CD4-positive, alpha-beta memory T cell (primary cell): Measurements from ENCODE around the gene C1orf21. TPM values are rescaled to one million over a fixed set of nuclear protein-coding genes. Genes with fewer than 3 reads are reported as not detected.

Experiments
- CTCF ChIA-PET: fragments of 350-600 bp; sonication (Branson Sonifier 250); formaldehyde crosslinking; loops from one replicate; lab custom pipeline; 2021; ENCODE audit warnings: inconsistent platforms; ENCODE audit not compliant: partially characterized antibody; lab: Charles Lee
- POLR2A ChIA-PET: fragments of 350-600 bp; sonication (Branson Sonifier 250); formaldehyde crosslinking; loops from one replicate; lab custom pipeline; 2021; ENCODE audit not compliant: partially characterized antibody; lab: Charles Lee
- DNase-seq, 5 donors: peaks; one replicate each; pipeline versions ENCODE4 v3.0.0 to v3.0.0-alpha.2; 2020 to 2022; ENCODE audit warnings: mixed read lengths in 1 of 5
- H3K27ac ChIP-seq: one replicate; pipeline ENCODE4 v1.7.0; 2013; ENCODE audit warnings: low read depth, low read length
- H3K27me3 ChIP-seq: 2 replicates; pipeline ENCODE4 v1.7.0; 2013; ENCODE audit warnings: mild to moderate bottlenecking, low read length, moderate library complexity; ENCODE audit not compliant: insufficient read depth
- H3K36me3 ChIP-seq: 2 replicates; pipeline ENCODE4 v1.7.0; 2013; ENCODE audit warnings: mild to moderate bottlenecking, low read length, moderate library complexity; ENCODE audit not compliant: insufficient read depth
- H3K4me1 ChIP-seq: 2 replicates; pipeline ENCODE4 v1.7.0; 2013; ENCODE audit warnings: mild to moderate bottlenecking, low read length, moderate library complexity; ENCODE audit not compliant: insufficient read depth
- H3K4me3 ChIP-seq, 2 donors: one replicate each; pipeline ENCODE4 v1.7.0; 2013; ENCODE audit warnings: low read length in 2 of 2, mild to moderate bottlenecking in 1 of 2
- H3K9me3 ChIP-seq, 2 donors: one replicate each; pipeline ENCODE4 v1.7.0; 2013; ENCODE audit warnings: low read length in 2 of 2, control low read depth in 1 of 2; ENCODE audit not compliant: control insufficient read depth in 1 of 2
- H3K27ac Mint-ChIP-seq, 7 donors: one replicate each; pipeline ENCODE4 v1.8.0; 2020 to 2021; ENCODE audit warnings: mixed read lengths in 7 of 7, mild to moderate bottlenecking in 6 of 7, inconsistent platforms in 3 of 7, moderate library complexity in 3 of 7
- H3K27me3 Mint-ChIP-seq, 2 donors: one replicate each; pipeline ENCODE4 v1.8.0; 2020 to 2021; ENCODE audit warnings: mixed read lengths in 2 of 2
- H3K36me3 Mint-ChIP-seq, 2 donors: one replicate each; pipeline ENCODE4 v1.8.0; 2020 to 2021; ENCODE audit warnings: mixed read lengths in 2 of 2, inconsistent platforms in 1 of 2, mild to moderate bottlenecking in 1 of 2
- H3K4me1 Mint-ChIP-seq, 4 donors: one replicate each; pipeline ENCODE4 v1.8.0; 2020 to 2021; ENCODE audit warnings: mixed read lengths in 4 of 4, mild to moderate bottlenecking in 1 of 4
- H3K4me3 Mint-ChIP-seq, 8 donors: one replicate each; pipeline ENCODE4 v1.8.0; 2020 to 2021; ENCODE audit warnings: mixed read lengths in 8 of 8, mild to moderate bottlenecking in 7 of 8, moderate library complexity in 6 of 8, inconsistent platforms in 3 of 8
- H3K9me3 Mint-ChIP-seq, 8 donors: one replicate each; pipeline ENCODE4 v1.8.0; 2020 to 2021; ENCODE audit warnings: mixed read lengths in 8 of 8, mild to moderate bottlenecking in 5 of 8, inconsistent platforms in 3 of 8, moderate library complexity in 1 of 8
- intact Hi-C: fragments of 100-400 bp; cut with micrococcal nuclease; formaldehyde crosslinking; loops from one replicate; pipeline ENCODE4 v1.15.1; 2023
- polyA plus RNA-seq, 2 donors: library from polyadenylated mRNA; unstranded; fragments of 300-500 nt; fragmentation: Illumina TruSeq; gene quantifications; one replicate each; pipeline ENCODE4 v1.2.3, GENCODE V29; 2021
- total RNA-seq, 2 experiments: library from RNA; stranded (reverse); gene quantifications; one replicate each; pipeline ENCODE4 v1.2.3, GENCODE V29; 2021

C1orf21 gene
- total and polyA plus RNA-seq, 4 experiments from 2014 or later: 0.20 to 0.80 (median 0.55) TPM

- no peak for DNase-seq
- Histone ChIP-seq H3K27ac (no peak overlapping the region), H3K4me3 (no peak overlapping the region), H3K4me1 (no peaks in the 10 kb centered on the region), H3K27me3 (no peaks in the 10 kb centered on the region), H3K36me3 (no peaks in the 10 kb centered on the region), H3K9me3 (no peaks in the 10 kb centered on the region)
- Mint-ChIP-seq H3K36me3 (no peaks in the 10 kb centered on the region), H3K9me3 (no peaks in the 10 kb centered on the region), H3K27me3 (peaks cover 8 to 23% of the 10 kb centered on the region in 2 donors), H3K4me3 (no peak overlapping the region), H3K27ac (no peak overlapping the region), H3K4me1 (no peaks in the 10 kb centered on the region)
- POLR2A ChIA-PET: no interaction called here
- CTCF ChIA-PET: no interaction called here
- intact Hi-C loops: no loop called here
These were observed 29.9 kb upstream of the C1orf21 start for GRCh38 chr1:184356891-184357290.

GRCh38 chr1:184358256-184358655, 28.6 kb upstream of the C1orf21 start:
- intact Hi-C loops: no loop called here
- H3K36me3 ChIP-seq: no peaks in the 10 kb centered on the region
- H3K27ac Mint-ChIP-seq: no peak overlapping the region
- peaks cover 8 to 19% of the 10 kb centered on the region in 2 donors for H3K27me3 Mint-ChIP-seq
- ChIA-PET POLR2A (no interaction called here), CTCF (no interaction called here)
- DNase-seq: no peak
- no peaks in the 10 kb centered on the region for H3K27me3 ChIP-seq
- no peaks in the 10 kb centered on the region for H3K36me3 Mint-ChIP-seq
- no peaks in the 10 kb centered on the region for H3K4me1 Mint-ChIP-seq
- H3K4me3 Mint-ChIP-seq: no peak overlapping the region
- H3K4me3 ChIP-seq: no peak overlapping the region
- H3K27ac ChIP-seq: no peak overlapping the region
- no peaks in the 10 kb centered on the region for H3K9me3 ChIP-seq
- no peaks in the 10 kb centered on the region for H3K9me3 Mint-ChIP-seq
- H3K4me1 ChIP-seq: no peaks in the 10 kb centered on the region

- POLR2A ChIA-PET: no interaction called here
- H3K27ac ChIP-seq: no peak overlapping the region
- Mint-ChIP-seq H3K27ac (no peak overlapping the region), H3K27me3 (peaks cover 8 to 23% of the 10 kb centered on the region in 2 donors), H3K4me1 (no peaks in the 10 kb centered on the region), H3K36me3 (no peaks in the 10 kb centered on the region), H3K4me3 (no peak overlapping the region), H3K9me3 (peaks cover 0 to 2% (median 0%) of the 10 kb centered on the region in 8 donors)
- no peaks in the 10 kb centered on the region for H3K27me3 ChIP-seq
- no peaks in the 10 kb centered on the region for H3K4me1 ChIP-seq
- DNase-seq: no peak
- no peaks in the 10 kb centered on the region for H3K9me3 ChIP-seq
- CTCF ChIA-PET: no interaction called here
- no peaks in the 10 kb centered on the region for H3K36me3 ChIP-seq
- intact Hi-C loops: no loop called here
- no peak overlapping the region for H3K4me3 ChIP-seq
These were observed 26.9 kb upstream of the C1orf21 start for GRCh38 chr1:184359909-184360308.

- intact Hi-C loops: no loop called here
- peaks cover 4 to 19% of the 10 kb centered on the region in 2 donors for H3K27me3 Mint-ChIP-seq
- CTCF ChIA-PET: no interaction called here
- no peaks in the 10 kb centered on the region for H3K4me1 ChIP-seq
- H3K4me3 ChIP-seq: no peak overlapping the region
- H3K4me3 Mint-ChIP-seq: no peak overlapping the region
- H3K36me3 ChIP-seq: no peaks in the 10 kb centered on the region
- H3K27ac ChIP-seq: no peak overlapping the region
- peaks cover 0 to 2% (median 0%) of the 10 kb centered on the region in 8 donors for H3K9me3 Mint-ChIP-seq
- H3K9me3 ChIP-seq: no peaks in the 10 kb centered on the region
- POLR2A ChIA-PET: no interaction called here
- no peak for DNase-seq
- H3K36me3 Mint-ChIP-seq: no peaks in the 10 kb centered on the region
- no peak overlapping the region for H3K27ac Mint-ChIP-seq
- H3K4me1 Mint-ChIP-seq: no peaks in the 10 kb centered on the region
- H3K27me3 ChIP-seq: no peaks in the 10 kb centered on the region
These were observed 24.0 kb upstream of the C1orf21 start for GRCh38 chr1:184362876-184363275.

- Mint-ChIP-seq H3K36me3 (no peaks in the 10 kb centered on the region), H3K27ac (no peak overlapping the region), H3K4me1 (no peaks in the 10 kb centered on the region), H3K4me3 (no peak overlapping the region), H3K27me3 (peaks cover 8 to 12% of the 10 kb centered on the region in 2 donors), H3K9me3 (peaks cover 0 to 2% (median 0%) of the 10 kb centered on the region in 8 donors)
- Histone ChIP-seq H3K9me3 (no peaks in the 10 kb centered on the region), H3K36me3 (no peaks in the 10 kb centered on the region), H3K4me3 (no peak overlapping the region), H3K27ac (no peak overlapping the region), H3K27me3 (no peaks in the 10 kb centered on the region), H3K4me1 (no peaks in the 10 kb centered on the region)
- intact Hi-C loops: no loop called here
- DNase-seq: no peak
- POLR2A ChIA-PET: no interaction called here
- CTCF ChIA-PET: no interaction called here
These were observed 21.1 kb upstream of the C1orf21 start for GRCh38 chr1:184365699-184366098.

GRCh38 chr1:184366997-184367396, 19.8 kb upstream of the C1orf21 start:
- H3K9me3 Mint-ChIP-seq: peaks cover 0 to 2% (median 0%) of the 10 kb centered on the region in 8 donors
- H3K27me3 ChIP-seq: no peaks in the 10 kb centered on the region
- H3K27ac ChIP-seq: no peak overlapping the region
- ChIA-PET POLR2A (no interaction called here), CTCF (no interaction called here)
- no peak for DNase-seq
- H3K4me1 Mint-ChIP-seq: no peaks in the 10 kb centered on the region
- no peak overlapping the region for H3K4me3 Mint-ChIP-seq
- peaks cover 6 to 10% of the 10 kb centered on the region in 2 donors for H3K27me3 Mint-ChIP-seq
- H3K36me3 ChIP-seq: no peaks in the 10 kb centered on the region
- intact Hi-C loops: no loop called here
- no peak overlapping the region for H3K4me3 ChIP-seq
- no peaks in the 10 kb centered on the region for H3K4me1 ChIP-seq
- H3K36me3 Mint-ChIP-seq: no peaks in the 10 kb centered on the region
- no peak overlapping the region for H3K27ac Mint-ChIP-seq
- no peaks in the 10 kb centered on the region for H3K9me3 ChIP-seq

GRCh38 chr1:184367427-184368038, 19.3 kb upstream of the C1orf21 start:
- Histone ChIP-seq H3K4me3 (no peak overlapping the region), H3K36me3 (no peaks in the 10 kb centered on the region), H3K27ac (no peak overlapping the region), H3K27me3 (no peaks in the 10 kb centered on the region), H3K4me1 (no peaks in the 10 kb centered on the region), H3K9me3 (no peaks in the 10 kb centered on the region)
- DNase-seq: no peak
- Mint-ChIP-seq H3K4me3 (no peak overlapping the region), H3K36me3 (no peaks in the 10 kb centered on the region), H3K27me3 (peaks cover 6 to 10% of the 10 kb centered on the region in 2 donors), H3K4me1 (no peaks in the 10 kb centered on the region), H3K9me3 (peaks cover 0 to 2% (median 0%) of the 10 kb centered on the region in 8 donors), H3K27ac (no peak overlapping the region)
- CTCF ChIA-PET: interaction anchor here (1.7 kb wide), 1 partner anchor 11 kb away, joined by 4 read pairs; no protein-coding TSS in a partner anchor
- intact Hi-C loops: no loop called here
- POLR2A ChIA-PET: no interaction called here
